ENCODE results near the gene VCL.

VCL gene

DNA sequence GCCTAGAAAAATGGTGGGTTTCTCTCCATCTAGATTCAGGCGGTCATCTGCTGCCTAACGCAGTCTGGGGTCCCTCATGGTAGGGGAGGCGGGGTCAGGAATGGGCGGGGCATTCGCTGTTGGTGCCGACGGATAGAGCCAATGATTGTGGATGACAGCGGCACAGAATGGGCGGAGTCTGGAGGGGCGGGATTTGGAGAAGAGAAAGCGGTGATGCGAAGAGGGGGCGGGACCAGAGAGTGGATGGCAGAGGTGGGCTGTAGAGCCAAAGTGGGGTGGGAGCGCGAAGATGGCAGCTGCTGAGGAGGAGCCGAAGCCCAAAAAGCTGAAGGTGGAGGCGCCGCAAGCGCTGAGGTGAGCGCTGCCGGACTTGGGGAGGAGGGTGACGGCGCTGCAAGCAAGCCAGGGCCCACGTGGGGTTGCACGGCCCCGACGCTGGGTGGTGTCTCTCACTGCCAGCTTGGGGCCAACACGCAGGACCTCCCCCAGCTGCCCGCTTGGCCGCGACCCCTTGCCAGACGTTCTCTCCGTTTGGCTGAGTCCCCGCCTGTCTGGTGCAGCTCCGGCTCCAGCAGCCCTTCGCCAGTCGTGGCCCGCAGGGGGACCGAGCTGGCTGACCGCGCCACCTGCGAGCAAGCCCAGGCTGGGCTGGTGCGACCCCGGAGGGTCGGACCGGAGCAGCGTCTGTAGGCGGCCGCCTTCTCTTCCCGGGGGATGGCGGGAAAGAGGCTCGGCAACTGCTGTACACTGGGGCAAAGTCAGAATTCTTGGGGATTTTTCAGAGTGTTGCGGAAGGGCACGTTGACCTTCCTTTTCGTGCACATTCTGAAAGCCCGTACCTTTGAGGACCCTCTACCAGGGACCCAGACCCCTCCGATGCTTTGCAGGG is 153.3 kb downstream of the VCL start, which contains the start of gene ADK:
Gene ADK, plus strand, starts transcription at position 232 of the 889 bp plus-strand sequence. Its CDS starts 58 bp downstream, at position 290.
- DNase-seq (ENCODE audit: low read depth, low spot score) = peak; percentile 80

DNA sequence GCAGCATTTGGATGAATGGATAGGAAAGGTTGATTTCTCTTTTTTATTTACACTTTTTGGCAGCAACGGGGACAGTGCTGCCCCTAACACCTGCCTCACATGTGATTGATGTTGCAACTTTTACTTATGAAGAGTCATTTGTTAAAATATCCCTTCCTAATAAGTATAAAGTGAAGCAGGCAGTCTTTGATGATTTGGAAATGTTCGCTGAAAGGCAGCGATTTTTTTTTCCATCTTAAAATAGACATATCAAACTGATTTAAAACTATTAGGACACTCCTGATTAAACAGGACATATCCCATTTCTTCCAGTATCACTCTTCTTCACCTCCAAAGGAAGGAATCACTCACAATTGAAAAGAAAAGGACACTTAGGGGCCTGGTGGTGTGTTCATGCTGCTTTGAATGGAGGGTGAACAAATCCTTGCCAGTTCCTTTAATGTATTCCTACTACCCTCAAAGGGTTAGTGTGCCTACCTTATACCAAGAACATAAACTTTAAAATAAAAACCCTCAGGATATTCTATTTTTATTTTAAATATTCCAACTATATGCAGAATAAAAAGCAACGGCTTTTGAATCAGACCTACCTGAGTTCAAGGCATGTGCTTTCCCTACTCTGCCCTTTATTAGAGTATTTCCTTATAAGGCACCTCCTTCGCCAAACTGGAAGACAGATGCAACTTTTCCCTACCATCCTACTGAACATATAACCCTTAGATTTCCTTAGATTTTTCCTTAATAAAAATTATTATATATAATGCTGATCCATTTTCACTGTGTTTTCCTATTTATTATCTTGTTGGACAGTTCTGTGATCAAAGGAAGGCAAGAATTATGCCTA is 154.2 kb downstream of the VCL start:
- DNase-seq (ENCODE audit: low read depth, low spot score) = no peak

DNA sequence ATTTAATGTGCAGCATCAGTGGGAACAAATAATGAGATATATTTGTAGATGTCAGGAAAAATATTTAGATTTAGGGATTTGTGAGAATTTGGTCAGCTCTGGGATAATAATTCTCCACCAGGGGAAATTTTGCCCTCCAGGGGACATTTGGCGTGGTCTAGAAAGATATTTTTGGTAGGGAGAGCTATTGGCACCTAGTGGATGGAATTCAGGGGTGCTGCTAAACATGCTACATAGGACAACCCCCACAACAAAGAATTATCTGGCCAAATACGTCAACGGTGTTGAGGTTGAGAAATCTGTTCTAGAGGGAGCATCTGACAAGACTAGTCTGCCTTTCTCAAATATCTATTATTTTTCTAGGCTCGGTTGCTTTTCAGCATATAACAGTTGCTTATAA is 155.2 kb downstream of the VCL start:
- DNase-seq (ENCODE audit: low read depth, low spot score) = no peak

DNA sequence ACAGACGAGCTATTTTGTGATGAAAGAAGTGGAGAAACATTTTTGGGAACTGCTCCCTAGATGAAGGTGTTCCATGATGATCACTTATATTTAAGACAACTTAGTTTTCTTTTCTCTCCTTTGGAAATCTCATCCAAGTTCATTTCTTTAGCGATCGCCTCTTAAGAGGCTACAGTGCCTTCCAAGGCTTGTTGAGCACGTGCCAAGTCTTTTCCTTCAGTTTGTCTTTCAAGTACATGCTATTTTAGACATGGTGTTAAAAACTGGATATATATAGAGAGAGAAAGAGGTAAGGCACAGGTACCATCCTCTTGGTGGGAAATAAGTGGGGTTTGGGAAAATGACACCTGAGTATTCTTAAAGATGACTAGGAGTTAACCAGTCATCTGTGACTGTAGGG is 155.8 kb downstream of the VCL start:
- no peak for DNase-seq (ENCODE audit: low read depth, low spot score)

DNA sequence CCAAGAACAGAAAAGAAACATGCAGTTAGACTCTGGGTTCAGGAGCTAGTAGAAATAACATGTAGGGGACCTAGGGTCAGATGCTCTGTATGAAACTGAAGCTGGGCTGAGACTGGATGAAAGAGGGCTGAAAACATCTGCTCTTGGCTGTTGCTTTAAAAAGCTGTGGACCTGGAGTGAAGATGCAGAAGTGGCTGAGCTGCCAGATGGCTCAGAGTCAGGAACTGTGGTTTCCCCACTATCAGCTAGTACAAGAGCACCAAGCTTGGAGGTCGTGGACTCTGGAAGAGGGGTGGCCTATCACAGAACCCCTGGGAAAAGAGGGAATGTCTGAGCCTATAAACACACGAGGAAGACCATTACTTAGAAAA is 159.0 kb downstream of the VCL start:
- DNase-seq (ENCODE audit: low read depth, low spot score) = no peak

DNA sequence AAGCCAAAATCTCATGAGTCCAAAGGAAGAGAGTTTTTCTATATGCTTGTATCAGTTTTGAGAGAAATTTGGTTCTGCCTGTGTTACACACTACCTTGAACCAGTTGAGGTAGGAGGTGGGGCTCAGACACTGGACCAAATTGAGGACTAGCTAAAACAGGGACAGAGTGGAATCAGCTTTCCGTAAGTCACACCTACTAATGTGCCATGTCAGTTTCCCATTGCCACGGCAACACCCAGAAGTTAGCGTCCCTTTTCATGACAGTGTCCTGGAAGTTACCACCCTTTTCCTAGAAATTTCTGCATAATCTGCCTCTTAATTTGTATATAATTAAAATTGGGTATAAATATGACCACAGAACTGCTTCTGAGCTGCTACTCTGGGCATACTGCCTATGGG is 162.1 kb downstream of the VCL start:
- DNase-seq (ENCODE audit: low read depth, low spot score) = no peak

DNA sequence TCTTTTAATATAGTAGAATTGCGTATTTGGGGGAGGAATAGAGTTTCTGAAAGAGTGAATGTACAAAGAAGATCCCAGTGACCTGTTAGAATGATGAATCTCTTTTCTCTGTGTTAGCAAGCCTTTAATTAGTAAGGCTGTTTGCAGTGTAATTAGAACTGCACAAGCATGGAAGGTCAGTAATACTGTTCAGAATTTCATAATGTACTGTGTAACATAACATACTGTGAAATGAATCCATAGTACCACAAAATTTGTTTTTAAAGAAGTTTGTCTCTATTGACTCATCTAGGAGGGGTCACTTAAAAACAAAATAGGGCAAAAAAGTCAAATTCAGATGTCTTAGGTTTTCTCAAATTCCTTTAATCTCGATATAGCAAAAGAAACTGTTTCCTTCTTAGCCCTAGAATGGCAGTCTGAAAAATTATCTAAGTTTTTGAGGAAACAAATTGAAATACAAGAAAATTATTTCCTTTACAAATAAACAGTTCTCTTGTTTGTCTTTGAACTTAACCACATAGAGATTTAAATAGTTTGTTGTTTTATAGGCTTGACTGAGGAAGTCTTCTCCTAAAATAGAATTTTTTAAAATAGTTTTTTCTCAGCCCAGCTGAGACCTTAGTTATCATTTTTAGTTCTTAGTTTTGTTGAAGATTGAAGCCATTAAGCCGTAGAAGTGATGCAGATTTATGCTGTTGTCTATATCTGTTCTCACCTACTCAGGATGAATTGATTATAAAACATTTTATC is 165.6 kb downstream of the VCL start:
- no peak for DNase-seq (ENCODE audit: low read depth, low spot score)

DNA sequence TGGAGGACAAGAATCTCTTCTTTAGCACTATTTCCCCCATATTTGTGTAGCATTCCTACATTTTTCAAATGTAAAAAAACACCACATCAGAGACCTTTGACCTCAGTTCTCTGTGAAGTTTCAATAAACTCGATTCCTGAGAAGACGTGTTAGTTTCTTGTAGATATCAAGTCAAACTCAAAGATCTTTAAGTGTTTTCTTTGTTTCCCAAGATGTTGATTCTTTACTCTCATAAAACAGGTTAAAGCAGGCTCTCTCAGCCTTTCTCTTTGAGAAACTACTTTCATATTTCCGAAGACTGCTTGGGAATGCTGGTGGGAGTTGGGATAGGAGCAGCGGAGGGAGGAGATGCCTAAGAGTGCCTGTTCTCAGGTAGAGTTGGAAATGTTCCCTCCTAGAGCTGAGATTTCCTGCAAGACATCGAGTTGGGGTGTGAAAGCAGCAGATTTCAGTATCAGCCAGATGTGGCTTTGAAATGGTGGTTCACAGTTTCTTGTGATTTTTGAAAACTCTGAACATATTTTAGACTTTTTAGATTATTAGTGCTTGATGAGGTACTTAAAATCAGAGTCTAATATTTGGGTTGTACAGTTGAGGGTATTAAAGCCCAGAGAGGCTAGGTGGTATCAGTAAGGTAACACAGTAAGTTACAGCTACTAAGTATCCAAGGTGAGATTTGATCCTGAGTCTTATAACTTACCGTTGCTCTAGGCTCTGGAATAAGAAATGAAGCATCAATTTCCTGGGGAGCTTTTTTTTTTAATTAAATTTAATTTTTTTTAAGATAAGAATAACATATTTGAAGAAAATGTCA is 167.0 kb downstream of the VCL start:
- no peak for DNase-seq (ENCODE audit: low read depth, low spot score)

DNA sequence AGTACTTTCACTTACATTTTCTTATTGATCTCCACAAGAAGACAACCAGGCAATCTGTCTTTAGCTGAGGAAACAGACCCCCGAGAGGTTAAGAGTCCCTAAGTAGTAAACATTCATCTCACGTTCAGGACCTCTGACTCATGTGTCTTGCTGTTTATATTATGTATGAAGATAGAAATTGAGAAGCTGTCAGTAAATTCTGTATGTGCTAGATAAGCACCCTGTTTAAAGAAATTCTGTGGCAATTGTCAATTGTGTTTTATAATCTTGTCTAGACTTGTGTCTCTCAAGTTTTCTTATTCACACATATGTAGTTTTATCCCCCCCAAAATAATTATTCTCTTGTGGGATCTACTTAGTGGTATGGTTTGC is 167.6 kb downstream of the VCL start:
- no peak for DNase-seq (ENCODE audit: low read depth, low spot score)

DNA sequence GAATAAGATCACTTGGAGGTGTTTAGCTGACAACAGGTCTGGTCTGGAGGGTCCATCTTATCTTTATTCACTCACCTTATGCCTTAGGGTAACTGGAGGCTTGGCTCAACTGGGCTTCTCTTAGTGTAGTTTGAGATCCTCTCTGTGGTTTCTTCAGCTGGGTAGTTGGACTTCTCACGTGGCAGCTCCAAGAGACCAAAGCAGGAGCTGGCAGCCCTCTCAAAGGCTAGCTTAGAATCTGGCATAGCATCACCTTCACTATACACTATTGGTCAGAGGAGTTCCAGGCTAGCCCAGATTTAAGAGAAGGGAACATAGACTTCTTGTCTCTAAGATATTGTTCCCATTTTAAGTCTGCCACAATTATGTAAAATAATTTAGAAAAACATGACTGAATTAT is 169.5 kb downstream of the VCL start:
- DNase-seq (ENCODE audit: low read depth, low spot score) = no peak

Data from iPS DF 19.7 (cell line).